Measurements from ENCODE around the gene HEPHL1. TPM values are rescaled to one million over a fixed set of nuclear protein-coding genes. Genes with fewer than 3 reads are reported as not detected.

Gene HEPHL1
- total RNA-seq, 1 experiment from 2014 or later, result not detected

- Histone ChIP-seq H3K27ac (ENCODE audit: low read depth, low read length) (no peak overlapping the region), H3K9me3 (ENCODE audit: control insufficient read depth in 1 of 2, insufficient read depth in 1 of 2, low read depth in 1 of 2, low read length in 2 of 2) (no peaks in the 10 kb centered on the region), H3K4me1 (ENCODE audit: control insufficient read depth in 1 of 2, insufficient read depth in 2 of 2, low read length in 2 of 2) (no peaks in the 10 kb centered on the region), H3K9ac (ENCODE audit: low read length) (no peak overlapping the region), H3K4me3 (replicated peaks in 1 of 2; ENCODE audit: low read depth in 1 of 2, low read length in 2 of 2) (no peak overlapping the region), H4K20me1 (ENCODE audit: insufficient read depth) (no peaks in the 10 kb centered on the region), H3K4me2 (ENCODE audit: low read length) (no peak overlapping the region), H3K27me3 (ENCODE audit: insufficient read depth, low read length) (no peaks in the 10 kb centered on the region), H3K79me2 (ENCODE audit: insufficient read depth, low read length) (no peaks in the 10 kb centered on the region), H2AFZ (ENCODE audit: low read depth, low read length, poor library complexity, severe bottlenecking) (no peak overlapping the region), H3K9me2 (ENCODE audit: insufficient read depth) (no peaks in the 10 kb centered on the region), H3K36me3 (ENCODE audit: control insufficient read depth in 1 of 2, insufficient read depth in 2 of 2, low read length in 2 of 2) (no peaks in the 10 kb centered on the region)
- CTCF ChIA-PET, result no interaction called here
- TF ChIP-seq FOSL1 (IDR thresholded peaks at IDR 0.05; ENCODE audit: low read depth) (no peak), MAX (IDR thresholded peaks at IDR 0.05) (no peak), YY1 (IDR thresholded peaks at IDR 0.05; ENCODE audit: extremely low read depth, insufficient replicate concordance, low read depth, low read length) (no peak), EZH2phosphoT487 (IDR thresholded peaks at IDR 0.05; ENCODE audit: borderline replicate concordance) (no peak), REST (IDR thresholded peaks at IDR 0.05; ENCODE audit: low read depth) (no peak), TCF7L2 (IDR thresholded peaks at IDR 0.05; ENCODE audit: borderline replicate concordance, extremely low read depth, insufficient read depth, insufficient read length) (no peak), CEBPB (IDR thresholded peaks at IDR 0.05; ENCODE audit: low read depth) (no peak), POLR2AphosphoS5 (IDR thresholded peaks at IDR 0.05; ENCODE audit: low read depth, low read length) (no peak), POLR2A (IDR thresholded peaks at IDR 0.05; ENCODE audit: borderline replicate concordance, extremely low read depth, insufficient read depth, insufficient read length) (no peak), SRF (IDR thresholded peaks at IDR 0.05; ENCODE audit: low read depth) (no peak), CBX3 (IDR thresholded peaks at IDR 0.05; ENCODE audit: low read depth) (no peak), ZNF274 (IDR thresholded peaks at IDR 0.05; ENCODE audit: low read depth, low read length) (no peak), ZBTB33 (IDR thresholded peaks at IDR 0.05; ENCODE audit: extremely low read depth, insufficient replicate concordance, low read length) (no peak), EZH2 (IDR thresholded peaks at IDR 0.05) (no peak), ZFX (IDR thresholded peaks at IDR 0.05) (no peak), ATF3 (IDR thresholded peaks at IDR 0.05) (no peak)
- ATAC-seq, result no peak
- POLR2A ChIA-PET, result no interaction called here
- DNase-seq (ENCODE audit: low read depth, low spot score), result no peak
- intact Hi-C loops (cut with micrococcal nuclease), result no loop called here
- no TSS peak for BruUV-seq (replicated peaks)
- RAD21 ChIA-PET (ENCODE audit: low non-redundant PET in 1 of 2, low total read pairs in 2 of 2, uncharacterized antibody in 2 of 2, unreplicated experiment in 2 of 2), result no interaction called here
Observed at GRCh38 chr11:94007906-94008305, 13.2 kb upstream of the HEPHL1 start.

Data from HCT116 (cell line).